Measurements from ENCODE around the gene RCOR1.

The RCOR1 gene

DNA sequence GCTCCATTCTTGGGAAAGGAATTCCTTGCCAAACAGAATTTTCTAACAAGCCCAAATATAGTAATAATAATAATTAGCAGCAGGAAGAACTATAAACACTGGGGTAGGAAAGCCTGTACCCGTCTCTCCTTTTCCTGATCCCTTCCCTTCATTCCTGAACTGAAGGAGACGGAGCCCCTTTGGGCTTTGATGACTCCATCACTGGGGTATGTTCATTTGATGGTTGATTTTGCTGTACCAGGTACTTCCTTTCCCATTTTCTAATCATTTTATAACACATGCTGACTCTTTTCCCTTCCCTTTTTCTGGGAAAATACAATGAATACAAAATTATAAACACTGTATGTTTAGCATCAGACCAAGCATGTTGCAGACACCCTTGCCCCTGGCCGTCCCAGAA is 3.6 kb upstream of the RCOR1 start:
- H3K4me3 ChIP-seq (ENCODE audit: low read depth, low read length) = no peak overlapping the region
- H3K9me3 ChIP-seq (ENCODE audit: control insufficient read depth, insufficient read depth, low read length) = no peaks in the 10 kb centered on the region
- no peaks in the 10 kb centered on the region for H3K27me3 ChIP-seq (ENCODE audit: control insufficient read depth, insufficient read depth, low read length)
- peaks cover 11% of the 10 kb centered on the region for H3K4me1 ChIP-seq (ENCODE audit: control insufficient read depth, insufficient read depth, low read length)
- H3K36me3 ChIP-seq (ENCODE audit: control insufficient read depth, insufficient read depth, low read length) = peaks cover 3% of the 10 kb centered on the region
- H3K9ac ChIP-seq (ENCODE audit: low read depth, low read length) = no peak overlapping the region

DNA sequence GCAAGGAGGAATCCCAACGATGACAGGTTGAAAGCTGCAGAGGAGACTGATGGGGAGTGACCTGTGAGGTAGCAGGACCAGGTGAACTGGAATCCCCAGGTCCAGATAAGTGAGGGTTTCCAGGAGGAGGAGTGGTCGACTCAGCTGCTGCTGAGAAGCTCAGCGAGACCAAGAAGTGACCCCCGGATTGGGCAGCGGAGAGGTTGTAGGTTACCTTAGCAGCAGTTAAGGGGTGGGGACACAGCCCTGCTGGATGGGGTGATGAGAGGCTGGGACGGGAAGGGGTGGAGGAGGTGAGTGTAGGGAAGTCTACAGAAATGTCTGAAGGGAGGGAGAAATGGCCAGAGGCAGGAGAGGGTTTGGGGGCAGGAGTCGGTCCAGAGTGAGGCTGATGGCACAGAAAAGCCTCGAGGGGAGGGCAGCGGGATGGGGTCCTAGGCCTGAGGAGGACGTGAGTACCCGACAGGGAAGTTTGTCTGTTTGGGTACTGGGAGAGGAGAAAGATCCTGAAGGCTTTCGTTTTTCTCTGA is 2.6 kb upstream of the RCOR1 start:
- Histone ChIP-seq H3K9ac (ENCODE audit: low read depth, low read length) (no peak overlapping the region), H3K9me3 (ENCODE audit: control insufficient read depth, insufficient read depth, low read length) (no peaks in the 10 kb centered on the region), H3K4me1 (ENCODE audit: control insufficient read depth, insufficient read depth, low read length) (peaks cover 11% of the 10 kb centered on the region), H3K4me3 (ENCODE audit: low read depth, low read length) (no peak overlapping the region), H3K36me3 (ENCODE audit: control insufficient read depth, insufficient read depth, low read length) (peaks cover 3% of the 10 kb centered on the region), H3K27me3 (ENCODE audit: control insufficient read depth, insufficient read depth, low read length) (no peaks in the 10 kb centered on the region)

DNA sequence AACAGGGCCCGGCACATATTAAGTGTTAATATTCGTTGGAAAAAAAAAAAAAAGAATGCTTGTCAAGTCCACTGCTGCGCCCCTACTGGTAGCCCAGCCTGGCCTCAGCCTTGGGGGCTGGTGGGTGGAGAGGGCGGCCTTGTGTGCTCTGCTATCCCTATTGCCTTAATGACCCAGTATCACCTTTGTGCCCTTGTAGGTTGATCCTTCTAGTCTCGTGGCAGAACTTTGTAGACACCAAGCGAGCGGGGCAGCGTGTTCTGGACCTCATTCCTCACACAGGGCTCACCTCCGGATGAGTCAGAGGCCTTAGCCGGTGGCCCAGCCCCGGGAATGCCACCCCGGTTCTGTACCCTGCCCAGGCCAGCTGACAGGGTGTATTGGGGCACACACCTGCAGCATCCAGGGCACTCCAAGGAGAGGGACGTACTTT is 1.8 kb upstream of the RCOR1 start:
- Histone ChIP-seq H3K4me1 (ENCODE audit: control insufficient read depth, insufficient read depth, low read length) (peaks cover 11% of the 10 kb centered on the region), H3K27me3 (ENCODE audit: control insufficient read depth, insufficient read depth, low read length) (no peaks in the 10 kb centered on the region), H3K9ac (ENCODE audit: low read depth, low read length) (no peak overlapping the region)

DNA sequence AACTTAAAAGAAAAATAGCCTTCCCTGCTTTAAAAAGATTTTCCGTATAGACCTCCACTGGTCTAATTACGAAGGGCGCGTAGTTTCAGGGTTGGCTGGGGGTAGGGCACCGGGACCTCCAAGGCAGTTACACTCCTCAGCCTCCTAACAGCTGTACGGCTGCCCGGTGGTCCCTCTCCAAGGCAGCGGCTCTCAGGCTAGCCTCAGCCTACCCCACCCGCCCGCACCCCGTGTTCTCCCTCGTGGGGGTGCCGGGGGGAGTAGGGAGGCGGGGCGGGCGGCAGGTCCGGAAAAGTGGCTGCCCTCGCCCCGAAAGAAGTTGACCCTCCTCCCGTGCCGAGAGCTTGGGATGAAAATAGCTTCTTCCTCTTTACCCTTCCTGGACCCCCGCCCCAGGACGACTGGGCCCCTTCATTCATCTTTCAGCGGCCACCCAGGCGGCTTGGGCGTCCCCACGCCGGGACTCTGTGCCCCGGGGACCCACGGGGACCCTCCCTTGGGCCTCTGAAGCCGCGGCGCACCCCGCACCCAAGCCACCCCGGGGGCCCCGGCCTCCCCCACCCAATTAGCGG is 991 bp upstream of the RCOR1 start:
- Histone ChIP-seq H3K4me1 (ENCODE audit: control insufficient read depth, insufficient read depth, low read length) (peaks cover 11% of the 10 kb centered on the region), H3K36me3 (ENCODE audit: control insufficient read depth, insufficient read depth, low read length) (peaks cover 3% of the 10 kb centered on the region), H3K27me3 (ENCODE audit: control insufficient read depth, insufficient read depth, low read length) (no peaks in the 10 kb centered on the region), H3K9me3 (ENCODE audit: control insufficient read depth, insufficient read depth, low read length) (no peaks in the 10 kb centered on the region), H3K4me3 (ENCODE audit: low read depth, low read length) (peak overlapping the region; percentile 57), H3K9ac (ENCODE audit: low read depth, low read length) (no peak overlapping the region)

More for the DNA sequence above, 1.8 kb upstream of the RCOR1 start:
- Histone ChIP-seq H3K4me3 (ENCODE audit: low read depth, low read length) (peak overlapping the region; percentile 57), H3K9me3 (ENCODE audit: control insufficient read depth, insufficient read depth, low read length) (no peaks in the 10 kb centered on the region), H3K36me3 (ENCODE audit: control insufficient read depth, insufficient read depth, low read length) (peaks cover 3% of the 10 kb centered on the region)

DNA sequence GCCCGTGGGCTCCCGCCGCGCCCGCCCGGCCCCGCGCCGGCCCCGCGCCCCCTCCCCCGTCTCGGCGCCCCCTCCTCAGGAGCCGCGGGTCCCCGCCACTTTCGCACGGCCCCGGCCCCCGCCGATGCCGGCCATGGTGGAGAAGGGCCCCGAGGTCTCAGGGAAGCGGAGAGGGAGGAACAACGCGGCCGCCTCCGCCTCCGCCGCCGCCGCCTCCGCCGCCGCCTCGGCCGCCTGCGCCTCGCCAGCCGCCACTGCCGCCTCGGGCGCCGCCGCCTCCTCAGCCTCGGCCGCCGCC is 263 bp downstream of the RCOR1 start:
- Histone ChIP-seq H3K4me1 (ENCODE audit: control insufficient read depth, insufficient read depth, low read length) (peaks cover 11% of the 10 kb centered on the region), H3K4me3 (ENCODE audit: low read depth, low read length) (peak overlapping the region; percentile 79), H3K9me3 (ENCODE audit: control insufficient read depth, insufficient read depth, low read length) (no peaks in the 10 kb centered on the region), H3K36me3 (ENCODE audit: control insufficient read depth, insufficient read depth, low read length) (peaks cover 3% of the 10 kb centered on the region), H3K27me3 (ENCODE audit: control insufficient read depth, insufficient read depth, low read length) (no peaks in the 10 kb centered on the region), H3K9ac (ENCODE audit: low read depth, low read length) (no peak overlapping the region)

DNA sequence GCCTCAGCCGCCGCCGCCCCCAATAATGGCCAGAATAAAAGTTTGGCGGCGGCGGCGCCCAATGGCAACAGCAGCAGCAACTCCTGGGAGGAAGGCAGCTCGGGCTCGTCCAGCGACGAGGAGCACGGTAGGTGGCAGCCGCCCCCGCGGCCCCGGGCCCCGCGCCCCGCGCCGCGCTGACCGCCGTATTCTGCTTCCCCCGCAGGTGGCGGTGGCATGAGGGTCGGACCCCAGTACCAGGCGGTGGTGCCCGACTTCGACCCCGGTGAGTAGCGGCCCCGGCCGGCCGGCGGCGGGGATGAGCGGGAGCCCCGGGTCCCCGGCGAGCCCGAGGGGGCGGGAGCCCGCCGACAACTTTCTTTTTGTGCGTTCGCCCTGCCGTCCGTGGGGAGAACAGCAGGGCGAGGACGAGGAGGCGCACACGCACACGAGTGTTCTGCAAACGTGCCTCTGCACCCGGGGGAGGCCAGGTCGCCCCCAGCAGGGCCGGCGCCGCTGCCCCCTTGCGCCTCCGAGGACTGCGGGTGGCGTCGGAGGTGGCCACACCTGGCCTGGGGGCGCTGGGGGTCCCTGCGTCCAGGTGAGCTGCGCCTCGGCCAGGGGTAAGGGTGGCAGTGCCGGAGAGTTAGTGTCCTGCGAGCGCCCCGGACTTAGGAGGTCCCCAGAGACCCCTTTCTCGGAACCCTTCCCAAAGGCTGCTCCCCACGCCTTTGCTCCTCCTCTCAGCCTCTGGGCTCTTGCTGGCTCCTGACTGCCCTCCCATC is 794 bp downstream of the RCOR1 start:
- Histone ChIP-seq H3K9ac (ENCODE audit: low read depth, low read length) (peak overlapping the region; percentile 37), H3K4me3 (ENCODE audit: low read depth, low read length) (peak overlapping the region; percentile 79), H3K36me3 (ENCODE audit: control insufficient read depth, insufficient read depth, low read length) (peaks cover 3% of the 10 kb centered on the region), H3K27me3 (ENCODE audit: control insufficient read depth, insufficient read depth, low read length) (no peaks in the 10 kb centered on the region), H3K4me1 (ENCODE audit: control insufficient read depth, insufficient read depth, low read length) (peaks cover 11% of the 10 kb centered on the region), H3K9me3 (ENCODE audit: control insufficient read depth, insufficient read depth, low read length) (no peaks in the 10 kb centered on the region)

DNA sequence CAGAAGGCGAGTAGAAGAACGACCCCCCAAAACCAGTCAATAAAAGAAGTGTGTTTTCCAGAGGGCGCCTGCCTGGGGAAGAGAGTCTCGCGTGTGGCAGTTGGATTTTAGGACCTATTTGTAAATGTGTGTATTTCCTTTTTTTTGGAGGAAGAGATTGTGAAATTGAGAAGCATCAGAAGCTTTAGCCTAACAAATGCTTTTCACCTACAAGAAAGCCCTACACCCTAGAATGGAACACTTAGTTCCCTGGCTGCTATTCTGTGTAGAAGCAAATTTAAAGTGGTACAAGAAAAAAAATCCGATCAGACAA is 1.3 kb downstream of the RCOR1 start:
- H3K9ac ChIP-seq (ENCODE audit: low read depth, low read length) = peak overlapping the region; percentile 37
- H3K4me3 ChIP-seq (ENCODE audit: low read depth, low read length) = peak overlapping the region; percentile 79
- H3K9me3 ChIP-seq (ENCODE audit: control insufficient read depth, insufficient read depth, low read length) = no peaks in the 10 kb centered on the region
- H3K36me3 ChIP-seq (ENCODE audit: control insufficient read depth, insufficient read depth, low read length) = peaks cover 3% of the 10 kb centered on the region
- H3K27me3 ChIP-seq (ENCODE audit: control insufficient read depth, insufficient read depth, low read length) = no peaks in the 10 kb centered on the region
- peaks cover 11% of the 10 kb centered on the region for H3K4me1 ChIP-seq (ENCODE audit: control insufficient read depth, insufficient read depth, low read length)

DNA sequence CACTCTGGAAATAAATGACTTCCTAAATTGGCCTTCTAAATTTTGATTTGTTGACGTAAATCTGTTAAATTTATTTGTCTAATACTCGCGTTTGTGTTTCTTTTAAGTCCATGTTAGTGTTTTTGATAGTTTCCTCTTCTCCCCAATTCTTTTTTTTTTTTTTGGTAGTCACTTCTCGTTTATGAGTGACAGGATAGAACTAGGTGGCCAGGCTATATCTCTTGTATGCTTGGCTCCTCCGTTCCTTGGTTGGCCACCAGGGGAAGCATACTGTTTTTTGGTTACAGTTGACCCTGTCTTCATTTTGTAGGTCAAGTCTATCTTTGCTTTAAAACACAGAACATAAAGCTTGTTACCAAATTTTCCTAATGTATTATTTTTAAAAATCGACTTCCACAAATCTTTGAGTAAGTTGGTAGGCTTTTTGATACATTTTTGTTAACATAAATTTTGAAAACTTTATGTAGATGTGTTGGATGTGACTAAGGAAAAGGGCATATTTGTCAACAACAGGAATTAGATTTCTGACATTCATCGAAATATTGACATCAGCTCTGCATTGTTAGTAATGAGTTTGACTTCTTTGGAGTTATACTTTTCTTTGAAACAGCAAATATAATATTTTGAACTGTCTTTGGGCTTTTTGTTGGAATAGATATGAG is 2.2 kb downstream of the RCOR1 start:
- Histone ChIP-seq H3K9me3 (ENCODE audit: control insufficient read depth, insufficient read depth, low read length) (no peaks in the 10 kb centered on the region), H3K36me3 (ENCODE audit: control insufficient read depth, insufficient read depth, low read length) (peaks cover 3% of the 10 kb centered on the region), H3K9ac (ENCODE audit: low read depth, low read length) (no peak overlapping the region), H3K27me3 (ENCODE audit: control insufficient read depth, insufficient read depth, low read length) (no peaks in the 10 kb centered on the region), H3K4me3 (ENCODE audit: low read depth, low read length) (peak overlapping the region; percentile 79), H3K4me1 (ENCODE audit: control insufficient read depth, insufficient read depth, low read length) (peaks cover 11% of the 10 kb centered on the region)

DNA sequence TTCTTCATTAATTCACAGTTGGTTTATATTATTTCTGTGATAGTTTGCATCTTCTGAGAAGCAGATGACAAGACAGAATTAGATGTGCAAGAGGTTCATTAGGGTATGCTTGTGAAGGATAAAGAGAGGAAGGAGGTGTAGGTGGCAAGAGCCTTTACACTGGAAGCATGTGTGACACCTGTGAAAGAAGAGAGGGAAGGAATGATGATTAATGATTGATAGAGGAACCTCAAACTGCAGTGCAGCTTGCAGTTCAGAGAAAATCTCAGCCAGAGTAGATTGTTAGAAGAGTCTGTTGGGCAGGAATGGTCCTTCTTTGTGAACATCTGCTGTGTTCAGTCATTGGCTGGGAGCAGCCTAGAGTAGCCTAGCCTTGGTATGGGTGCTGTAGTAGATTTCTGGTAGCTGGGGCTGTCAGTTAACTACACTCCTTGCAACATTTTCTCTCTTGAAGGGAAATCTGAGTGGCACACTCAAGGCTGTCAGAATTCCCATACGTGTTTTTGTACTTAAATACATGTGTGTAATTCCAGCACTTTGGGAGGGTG is 9.0 kb downstream of the RCOR1 start:
- Histone ChIP-seq H3K36me3 (ENCODE audit: control insufficient read depth, insufficient read depth, low read length) (no peaks in the 10 kb centered on the region), H3K9ac (ENCODE audit: low read depth, low read length) (no peak overlapping the region), H3K4me1 (ENCODE audit: control insufficient read depth, insufficient read depth, low read length) (no peaks in the 10 kb centered on the region)

DNA sequence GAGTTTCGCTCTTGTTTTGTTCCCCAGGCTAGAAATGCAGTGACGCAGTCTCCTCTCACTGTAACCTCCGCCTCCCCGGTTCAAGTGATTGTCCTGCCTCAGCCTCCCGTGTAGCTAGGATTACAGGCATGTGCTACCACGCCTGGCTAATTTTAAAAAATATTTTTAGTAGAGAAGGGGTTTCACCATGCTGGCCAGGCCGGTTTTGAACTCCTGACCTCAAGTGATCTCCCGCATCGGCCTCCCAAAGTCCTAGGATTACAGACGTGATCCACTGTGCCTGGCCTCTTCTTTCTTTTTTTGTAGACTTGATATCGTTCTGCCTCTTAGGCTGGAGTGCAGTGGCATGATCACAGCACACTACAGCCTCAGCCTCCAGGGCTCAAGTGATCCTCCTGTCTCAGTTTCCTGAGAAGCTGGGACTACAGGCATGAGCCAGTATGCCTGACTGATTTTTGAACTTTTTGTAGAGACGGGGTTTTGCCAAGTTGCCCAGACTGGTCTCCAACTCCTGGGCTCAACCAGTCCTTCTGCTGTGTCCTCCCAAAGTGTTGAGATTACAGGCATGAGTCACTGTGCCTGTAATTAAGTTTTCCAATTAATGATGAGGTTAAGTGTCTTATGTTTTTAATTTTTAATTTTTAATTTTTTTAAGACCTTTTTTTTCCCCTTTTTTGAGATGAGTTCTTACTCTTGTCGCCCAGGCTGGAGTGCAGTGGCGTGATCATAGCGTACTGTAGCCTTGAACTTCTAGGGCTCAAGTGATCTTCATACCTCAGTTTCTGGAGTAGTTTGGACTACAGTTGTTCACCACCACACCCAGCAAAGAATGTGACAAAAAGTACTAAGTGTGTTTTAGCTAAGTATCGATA is 10.2 kb downstream of the RCOR1 start:
- no peaks in the 10 kb centered on the region for H3K36me3 ChIP-seq (ENCODE audit: control insufficient read depth, insufficient read depth, low read length)
- H3K9ac ChIP-seq (ENCODE audit: low read depth, low read length) = no peak overlapping the region
- H3K4me3 ChIP-seq (ENCODE audit: low read depth, low read length) = no peak overlapping the region
- H3K4me1 ChIP-seq (ENCODE audit: control insufficient read depth, insufficient read depth, low read length) = no peaks in the 10 kb centered on the region
- H3K27me3 ChIP-seq (ENCODE audit: control insufficient read depth, insufficient read depth, low read length) = no peaks in the 10 kb centered on the region
- no peaks in the 10 kb centered on the region for H3K9me3 ChIP-seq (ENCODE audit: control insufficient read depth, insufficient read depth, low read length)

More for the DNA sequence above, 9.0 kb downstream of the RCOR1 start:
- no peaks in the 10 kb centered on the region for H3K27me3 ChIP-seq (ENCODE audit: control insufficient read depth, insufficient read depth, low read length)
- no peaks in the 10 kb centered on the region for H3K9me3 ChIP-seq (ENCODE audit: control insufficient read depth, insufficient read depth, low read length)
- no peak overlapping the region for H3K4me3 ChIP-seq (ENCODE audit: low read depth, low read length)

DNA sequence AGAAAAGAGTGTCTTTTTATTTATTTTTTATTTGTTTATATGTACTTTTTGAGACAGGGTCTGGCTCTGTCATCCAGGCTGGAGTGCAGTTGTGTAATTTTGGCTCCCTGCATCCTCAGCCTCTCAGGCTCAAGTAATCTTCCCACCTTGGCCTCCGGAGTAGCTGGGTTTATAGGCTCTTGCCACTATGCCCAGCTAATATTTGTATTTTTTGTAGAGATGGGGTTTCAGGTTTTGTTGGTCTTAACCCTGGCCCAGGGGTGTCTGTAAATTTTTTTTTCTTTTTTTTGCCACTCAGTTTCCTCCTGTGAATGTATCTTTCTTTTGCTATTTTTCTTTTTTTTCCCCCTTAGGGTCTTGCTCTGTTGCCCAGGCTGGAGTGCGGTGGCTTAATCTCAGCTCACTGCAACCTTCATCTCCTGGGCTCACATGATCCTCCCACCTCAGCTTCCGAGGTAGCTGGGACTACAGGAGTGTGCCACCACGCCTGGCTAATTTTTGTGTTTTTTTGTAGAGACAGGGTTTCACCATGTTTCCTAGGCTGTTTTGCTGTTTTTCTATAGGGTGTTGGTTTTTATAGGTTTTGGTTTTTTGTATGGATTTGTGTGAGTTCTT is 11.0 kb downstream of the RCOR1 start:
- Histone ChIP-seq H3K9me3 (ENCODE audit: control insufficient read depth, insufficient read depth, low read length) (no peaks in the 10 kb centered on the region), H3K4me3 (ENCODE audit: low read depth, low read length) (no peak overlapping the region), H3K9ac (ENCODE audit: low read depth, low read length) (no peak overlapping the region), H3K27me3 (ENCODE audit: control insufficient read depth, insufficient read depth, low read length) (no peaks in the 10 kb centered on the region), H3K4me1 (ENCODE audit: control insufficient read depth, insufficient read depth, low read length) (no peaks in the 10 kb centered on the region), H3K36me3 (ENCODE audit: control insufficient read depth, insufficient read depth, low read length) (no peaks in the 10 kb centered on the region)

All from iPS-15b (cell line).